Activated effector memory CD4-positive, alpha-beta T cell treated with anti-CD3 and anti-CD28 coated beads, Interleukin-2, amount 50 U/mL, for 16 hours (primary cell): ENCODE results near the gene ERBB4.

ENCODE experiments used
- DNase-seq: peaks from one replicate; pipeline ENCODE4 v3.0.0-alpha.2; 2020

Gene ERBB4

DNA sequence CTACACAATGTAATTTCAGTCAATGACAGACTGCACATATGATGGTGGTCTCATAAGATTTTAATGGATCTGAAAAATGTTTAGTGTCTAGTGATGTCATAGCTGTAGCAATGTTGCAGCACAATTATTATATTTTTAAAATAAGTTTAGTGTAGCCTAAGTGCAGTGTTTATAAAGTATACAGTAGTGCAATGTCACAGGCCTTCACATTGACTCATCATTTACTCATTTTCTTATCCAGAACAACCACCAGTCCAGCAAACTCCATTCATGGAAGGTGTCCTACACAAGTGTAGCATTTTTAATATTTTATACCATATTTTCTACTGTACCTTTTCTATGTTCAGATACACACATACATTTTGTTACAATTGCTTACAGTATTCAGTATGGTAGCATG is 663.1 kb downstream of the ERBB4 start:
- no peak for DNase-seq

DNA sequence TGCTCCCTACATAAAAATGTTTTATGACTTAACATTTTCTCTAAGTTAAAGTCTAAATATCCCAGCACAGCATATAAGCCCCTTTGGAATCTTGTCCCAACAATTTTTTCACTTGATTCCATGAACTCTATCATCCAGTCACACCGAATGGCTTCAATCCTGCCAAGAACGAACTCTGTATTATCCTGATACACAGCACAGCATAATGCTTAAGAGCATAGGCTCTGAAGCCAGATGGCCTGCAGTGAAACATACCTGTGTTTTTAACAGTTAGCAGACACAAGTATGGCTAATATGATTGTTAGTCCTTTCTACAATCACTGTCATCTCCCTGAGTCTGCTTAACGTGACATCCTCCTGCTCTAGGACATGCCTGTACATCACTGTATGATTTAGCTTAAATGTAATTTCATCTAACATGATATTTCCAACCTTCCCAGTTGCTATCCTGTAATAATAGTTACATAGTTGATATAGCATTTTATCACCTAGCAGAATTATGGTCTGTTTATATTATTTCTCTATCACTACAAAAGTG is 669.5 kb downstream of the ERBB4 start:
- DNase-seq: no peak

DNA sequence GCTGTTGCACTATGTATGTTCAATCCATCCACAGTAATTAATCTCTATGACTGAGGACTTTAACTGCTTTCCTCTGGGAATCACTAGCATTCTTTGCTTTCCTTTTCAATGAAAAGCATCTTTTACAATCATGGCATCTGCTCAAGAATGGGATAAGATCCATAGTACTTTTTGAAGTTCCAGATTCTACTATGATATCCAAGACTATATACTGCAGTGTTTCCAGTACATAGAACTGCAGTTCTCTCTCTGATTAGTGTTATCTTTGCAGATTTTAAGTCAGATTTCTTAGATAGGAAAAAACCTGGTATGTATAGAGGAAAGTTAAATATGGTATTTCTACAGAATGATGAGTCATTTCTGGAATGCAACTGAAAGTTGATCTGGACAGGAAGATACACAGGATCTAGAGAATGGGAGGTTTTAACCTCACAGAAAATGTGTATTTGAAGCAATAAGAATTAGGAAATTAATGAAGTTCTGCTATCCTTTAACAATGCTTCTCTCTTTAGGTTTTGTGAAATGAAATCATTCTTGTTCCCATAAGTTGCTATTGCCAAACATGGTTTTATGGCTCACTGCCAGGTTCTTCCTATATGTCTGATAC is 670.7 kb downstream of the ERBB4 start:
- DNase-seq: no peak

DNA sequence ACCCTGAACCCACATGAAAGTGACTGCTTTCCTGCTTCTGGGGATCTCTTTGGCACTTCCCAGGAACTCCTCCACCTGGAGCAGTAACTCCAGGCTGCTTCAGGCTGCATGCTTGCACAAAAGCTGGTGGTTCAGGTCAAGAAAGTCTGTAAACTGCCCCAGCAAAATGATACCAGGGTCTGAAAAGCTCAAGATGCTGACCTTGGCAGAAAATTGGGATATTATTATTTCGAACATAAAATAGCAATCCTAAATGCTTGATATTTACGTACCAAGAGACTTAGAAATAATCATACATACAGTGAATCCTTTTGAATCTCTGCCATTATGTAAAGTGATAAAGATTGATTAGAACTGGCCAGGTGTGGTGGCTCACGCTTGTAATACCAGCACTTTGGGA is 674.3 kb downstream of the ERBB4 start:
- DNase-seq: no peak

DNA sequence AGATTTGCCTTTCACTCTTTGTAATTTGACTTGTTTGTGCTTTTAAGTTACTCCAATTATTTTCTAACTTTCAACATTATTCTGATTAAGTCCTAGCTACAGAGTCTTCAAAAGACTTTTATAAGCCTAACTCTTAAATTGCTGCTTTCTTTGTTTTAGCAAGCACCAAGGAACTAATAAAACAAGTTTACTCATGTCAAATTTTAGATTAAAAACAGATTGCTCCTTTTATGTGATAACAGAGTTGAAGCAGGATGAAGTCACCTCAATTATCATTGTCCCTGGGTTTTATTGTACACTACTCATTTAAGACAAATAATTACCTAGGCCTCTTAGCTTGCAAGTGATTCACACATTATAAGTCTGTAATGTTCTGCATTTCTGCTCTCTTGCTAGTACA is 678.4 kb downstream of the ERBB4 start:
- DNase-seq: no peak

DNA sequence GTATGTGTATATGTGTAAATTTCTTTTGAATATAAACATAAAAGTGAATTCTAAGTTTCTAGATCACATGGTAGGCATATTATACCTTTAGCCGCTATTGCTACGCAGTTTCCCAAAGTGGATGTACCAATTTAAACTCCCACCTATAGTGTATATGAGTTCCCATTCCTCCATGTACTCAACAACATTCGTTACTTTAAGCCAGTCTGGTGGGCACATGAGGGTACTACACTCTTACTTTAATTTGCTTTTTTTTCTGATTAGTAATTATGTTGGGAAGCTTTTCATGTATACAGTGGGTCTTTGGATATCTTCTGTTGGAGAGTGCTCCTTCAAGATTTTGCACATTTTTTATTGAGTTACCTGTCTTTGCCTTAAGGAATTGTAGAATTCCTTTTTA is 683.8 kb downstream of the ERBB4 start:
- no peak for DNase-seq

DNA sequence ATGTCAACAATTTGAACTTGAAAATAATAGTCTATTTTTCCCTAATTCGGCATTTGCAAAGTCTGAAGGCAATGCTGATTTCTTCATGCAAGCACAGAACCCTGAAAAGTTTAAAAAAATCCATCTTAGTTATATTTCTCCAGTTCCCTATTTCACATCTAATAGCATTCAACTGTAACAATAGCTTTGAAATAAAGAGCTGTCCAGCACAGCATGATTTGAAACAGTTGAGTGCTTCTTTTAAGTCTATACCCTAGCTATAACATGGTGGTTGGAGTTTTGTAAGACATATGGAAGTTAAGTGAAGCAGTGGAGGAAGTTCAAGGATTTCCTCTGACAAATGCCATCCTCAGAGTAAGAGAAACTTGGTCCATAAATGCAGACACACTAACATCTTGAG is 691.9 kb downstream of the ERBB4 start:
- DNase-seq: no peak

DNA sequence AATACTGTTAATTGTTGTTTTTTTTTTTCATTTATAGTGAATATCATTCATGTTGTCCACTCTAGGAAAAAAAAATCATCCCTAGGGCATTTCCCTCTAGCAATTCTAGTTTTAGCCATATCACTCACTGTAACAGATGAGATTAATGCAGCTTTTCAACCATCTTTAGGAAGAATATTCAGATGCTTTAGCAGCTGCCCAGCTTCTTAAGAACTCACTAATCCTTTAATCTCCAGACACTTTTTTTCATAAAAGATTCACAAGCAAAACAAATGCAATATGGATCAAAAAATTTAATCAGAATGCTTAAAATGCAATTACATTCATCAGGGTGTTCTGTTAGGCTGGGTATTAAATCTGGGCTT is 692.6 kb downstream of the ERBB4 start:
- DNase-seq: no peak

DNA sequence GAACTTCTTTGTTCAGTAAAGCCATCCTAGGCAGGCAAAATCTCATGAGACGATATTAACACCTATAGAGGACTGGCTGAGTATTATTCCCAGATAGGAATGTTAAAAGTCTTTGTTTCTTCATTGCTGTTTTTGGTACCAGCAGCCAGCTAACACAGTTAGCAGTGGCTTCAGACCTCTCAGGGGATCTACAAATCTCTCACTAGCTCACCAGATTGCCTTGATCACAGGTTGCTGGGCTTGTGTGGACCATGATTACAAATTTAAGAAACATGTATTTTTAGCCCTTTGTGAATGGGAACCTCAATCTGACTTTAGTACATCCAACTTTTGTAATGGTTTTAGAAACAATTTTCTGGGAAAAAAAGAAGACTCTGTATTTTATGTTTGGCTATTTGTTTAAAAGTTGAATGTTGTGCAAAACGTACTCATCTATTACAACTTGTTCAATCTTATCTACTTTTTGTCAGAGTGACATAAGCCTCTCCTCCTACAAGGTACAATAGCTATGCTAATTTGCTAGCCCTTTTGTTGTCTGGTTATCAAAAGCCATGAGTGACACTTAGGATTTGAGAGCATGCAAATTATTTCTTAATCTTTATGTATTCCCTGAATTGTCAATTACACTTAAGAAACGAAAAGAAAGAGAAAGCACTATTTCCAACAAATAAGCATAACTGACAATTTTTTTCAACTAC is 693.1 kb downstream of the ERBB4 start:
- DNase-seq: no peak

DNA sequence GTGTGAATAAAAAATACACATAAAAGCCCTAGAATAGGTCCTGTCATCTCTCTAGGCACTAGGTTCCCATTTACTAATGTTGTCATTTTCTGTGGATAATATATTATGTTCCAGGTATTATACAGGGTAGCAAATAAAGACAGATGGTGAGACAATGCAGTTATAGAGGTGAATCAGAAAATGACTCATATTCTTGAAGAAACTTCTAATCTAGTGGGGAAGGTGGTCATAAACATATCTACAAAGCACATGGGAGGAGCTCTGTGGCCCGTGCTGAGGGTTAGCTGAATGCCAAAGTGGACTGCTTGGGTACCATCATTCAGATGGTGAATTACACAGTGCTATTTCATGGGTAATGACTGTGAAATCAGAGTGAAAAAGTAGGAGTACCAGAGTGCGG is 700.9 kb downstream of the ERBB4 start:
- DNase-seq: no peak

DNA sequence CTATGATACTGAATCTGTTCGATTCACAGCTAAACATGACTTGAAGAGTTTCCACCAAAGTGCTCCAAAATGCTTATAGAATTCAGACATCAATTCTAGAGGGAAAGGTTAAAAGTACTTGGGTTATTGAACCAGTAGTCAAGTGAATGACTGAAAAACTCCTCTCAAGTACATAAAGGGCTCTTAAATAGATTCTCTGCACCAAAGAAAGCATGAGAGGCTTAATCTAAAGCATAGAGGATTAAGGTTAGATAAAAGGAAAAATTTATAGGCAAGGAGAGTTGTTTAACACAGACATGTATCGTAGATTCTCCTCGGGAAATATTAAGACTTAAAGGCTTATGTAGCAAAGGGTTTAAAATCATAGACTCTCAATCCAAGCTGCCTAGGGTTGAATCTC is 701.4 kb downstream of the ERBB4 start:
- DNase-seq: no peak

DNA sequence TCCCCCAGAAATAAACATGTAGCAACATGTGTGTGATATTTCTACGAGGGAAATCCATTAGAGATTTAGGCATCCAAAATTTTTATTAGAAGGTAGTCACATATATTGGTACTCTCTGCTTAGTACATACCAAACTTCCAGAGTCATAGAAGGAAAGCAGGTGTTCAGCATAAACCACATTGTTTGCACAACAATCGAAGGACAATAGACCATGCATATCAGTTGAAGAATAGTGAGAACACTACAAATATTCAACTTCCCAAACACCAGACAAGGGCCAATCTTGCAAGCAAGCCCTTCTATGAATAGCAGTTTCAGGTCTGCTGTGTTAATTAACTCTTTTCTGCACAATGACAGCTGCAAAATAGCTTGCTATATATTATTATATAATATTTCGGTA is 702.2 kb downstream of the ERBB4 start:
- DNase-seq: no peak

DNA sequence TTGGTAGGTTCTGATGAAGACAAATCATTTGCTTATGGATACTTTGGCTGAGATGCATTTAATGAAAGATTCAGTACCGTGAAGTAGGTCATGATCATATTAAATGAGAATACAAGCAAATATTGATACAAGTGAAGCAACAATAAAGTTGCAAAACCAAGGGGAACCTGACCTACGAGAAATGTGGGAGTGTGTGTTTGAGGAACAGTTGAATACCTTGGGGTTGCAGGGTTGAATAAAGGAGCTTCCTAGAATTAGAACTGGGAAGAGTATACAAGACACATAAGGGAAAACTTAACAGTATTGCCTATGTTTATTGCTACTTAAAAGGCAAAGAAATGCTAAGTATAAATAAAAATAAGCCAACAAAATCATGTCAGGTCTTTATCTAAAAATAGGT is 702.9 kb downstream of the ERBB4 start:
- no peak for DNase-seq

DNA sequence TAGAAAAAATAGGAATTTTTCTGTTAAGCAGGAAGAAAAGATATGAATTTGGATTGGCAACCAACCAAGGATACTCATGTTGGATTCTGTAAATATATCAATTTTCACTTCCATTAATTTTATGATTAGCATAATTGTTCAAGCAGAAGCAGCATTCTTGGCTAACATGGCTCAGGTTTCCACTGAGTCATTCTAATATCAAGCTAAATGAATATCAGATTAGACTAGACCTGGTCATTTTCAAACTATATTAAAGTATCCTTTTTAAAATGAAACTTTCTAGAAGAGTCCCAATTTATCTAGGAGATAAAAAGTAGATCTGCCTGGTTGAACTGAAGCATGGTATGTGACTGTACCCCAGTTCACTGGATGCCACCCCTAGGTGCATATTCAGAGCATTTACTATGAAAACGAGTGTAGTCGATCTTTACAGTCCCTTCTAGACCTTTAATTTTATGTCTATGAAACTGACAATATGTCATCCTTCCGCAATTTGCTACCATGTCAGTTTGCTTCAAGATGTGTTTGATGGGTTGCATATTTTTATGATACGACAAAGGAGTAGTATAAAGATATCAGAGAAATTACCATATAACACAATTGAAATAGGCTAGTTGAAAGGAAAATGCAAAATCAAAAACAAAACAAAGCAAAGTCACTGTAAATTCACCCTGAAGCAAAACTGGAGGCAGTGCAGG is 704.9 kb downstream of the ERBB4 start:
- no peak for DNase-seq

DNA sequence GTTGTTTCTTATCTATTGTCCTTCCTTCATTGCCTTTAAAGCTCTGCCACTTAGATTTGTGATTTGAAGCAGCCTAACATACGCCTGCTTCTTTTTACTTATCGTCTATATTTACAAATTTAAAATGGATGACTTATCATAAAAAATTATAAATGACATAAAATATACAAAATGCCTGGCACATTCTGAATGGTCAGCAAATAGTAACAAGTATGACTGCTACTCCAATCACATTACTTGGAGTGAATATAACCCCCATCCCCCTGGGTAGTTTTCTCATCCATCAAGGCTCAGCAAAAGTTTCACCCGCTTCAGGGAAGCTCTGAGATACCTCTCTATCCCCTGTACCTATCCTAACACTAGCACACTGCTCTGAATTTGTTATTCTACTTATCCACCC is 708.9 kb downstream of the ERBB4 start:
- DNase-seq: no peak

DNA sequence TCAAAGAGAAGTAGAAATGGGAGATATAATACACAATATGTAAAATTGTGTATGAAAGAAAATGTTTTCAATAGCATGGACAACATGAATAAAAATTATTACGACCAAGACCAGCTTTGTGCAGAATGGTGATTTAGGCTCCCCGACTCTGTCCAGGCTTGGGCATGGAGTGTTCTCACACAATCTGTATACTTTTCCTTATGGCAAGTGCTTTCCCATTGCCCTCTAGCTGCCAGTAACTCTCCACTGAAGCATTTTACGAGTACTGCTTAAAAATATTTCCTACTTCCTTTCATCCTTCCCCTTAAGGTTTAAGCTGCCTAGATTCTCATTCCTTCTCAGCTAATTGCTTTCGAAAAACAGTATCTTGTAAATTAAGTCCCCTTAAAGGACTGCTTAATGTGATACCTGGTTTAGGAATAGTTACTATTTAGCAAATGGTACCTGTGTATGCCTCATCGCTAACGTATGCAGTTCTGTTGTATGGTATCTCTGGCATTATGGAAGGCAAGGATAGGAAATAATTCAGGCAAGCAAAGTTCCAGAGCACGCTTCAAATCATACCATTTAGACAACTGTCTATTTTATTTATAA is 714.6 kb downstream of the ERBB4 start:
- no peak for DNase-seq

DNA sequence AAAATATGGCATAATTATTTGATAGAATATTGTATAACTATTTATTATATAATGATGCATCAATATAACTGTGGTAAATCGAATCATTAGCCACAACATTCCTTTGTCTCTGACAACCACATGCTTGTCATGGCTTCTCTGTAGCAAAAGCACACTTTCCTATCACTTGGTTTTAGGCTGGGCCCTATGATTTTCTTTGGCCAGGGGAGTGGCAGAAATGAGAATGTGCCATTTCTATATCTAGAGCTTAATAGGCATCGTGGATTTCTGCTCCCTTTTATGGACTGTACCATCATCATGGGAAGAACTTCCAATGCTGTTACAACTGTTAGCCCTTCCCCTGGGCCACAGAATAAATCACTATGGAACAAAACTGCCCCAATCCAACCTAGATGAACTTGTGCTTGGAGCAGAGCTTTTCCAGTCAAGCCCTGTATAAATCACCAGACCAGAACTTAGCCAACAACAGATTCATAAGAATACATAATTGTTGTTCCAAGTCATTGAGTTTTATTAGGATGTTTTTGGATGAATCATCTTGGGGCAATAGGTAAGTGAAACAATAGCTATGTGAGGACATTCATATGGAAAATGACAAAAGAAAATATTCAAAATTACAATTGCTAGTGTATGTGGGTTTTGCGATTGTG is 715.8 kb downstream of the ERBB4 start:
- no peak for DNase-seq

DNA sequence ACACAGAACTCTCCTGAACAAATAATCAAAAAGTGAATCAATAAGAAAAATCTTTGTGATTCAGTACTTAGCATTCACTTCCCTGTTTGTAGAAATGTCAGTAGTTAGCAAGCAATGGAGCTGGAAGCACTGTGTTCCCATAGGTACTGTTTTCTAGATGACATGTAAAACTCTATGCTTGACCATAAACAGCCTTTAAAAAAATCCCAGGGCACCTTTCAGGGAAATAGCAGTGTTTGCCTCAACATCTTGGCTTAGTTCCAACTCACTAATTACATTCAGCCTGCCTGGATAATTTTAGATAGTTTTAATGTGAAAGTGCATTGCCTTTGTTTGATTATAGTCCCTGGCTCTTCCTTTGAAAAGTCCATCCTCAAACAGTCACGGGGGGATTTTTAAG is 721.8 kb downstream of the ERBB4 start:
- DNase-seq: no peak

DNA sequence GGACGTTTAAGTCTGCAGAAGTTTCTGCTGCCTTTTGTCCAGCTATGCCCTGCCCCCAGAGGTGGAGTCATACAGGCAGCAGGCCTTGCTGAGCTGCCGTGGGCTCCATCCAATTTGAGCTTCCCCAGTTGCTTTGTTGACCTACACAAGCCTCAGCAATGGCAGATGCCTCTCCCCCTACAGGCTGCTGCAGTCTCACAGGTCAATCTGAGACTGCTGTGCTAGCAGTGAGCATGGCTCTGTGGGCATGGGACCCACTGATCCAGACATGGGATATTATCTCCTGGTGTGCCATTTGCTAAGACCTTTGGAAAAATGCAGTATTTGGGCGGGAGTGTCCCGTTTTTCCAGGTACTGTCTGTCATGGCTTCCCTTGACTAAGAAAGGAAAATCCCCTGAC is 726.0 kb downstream of the ERBB4 start:
- DNase-seq: no peak

DNA sequence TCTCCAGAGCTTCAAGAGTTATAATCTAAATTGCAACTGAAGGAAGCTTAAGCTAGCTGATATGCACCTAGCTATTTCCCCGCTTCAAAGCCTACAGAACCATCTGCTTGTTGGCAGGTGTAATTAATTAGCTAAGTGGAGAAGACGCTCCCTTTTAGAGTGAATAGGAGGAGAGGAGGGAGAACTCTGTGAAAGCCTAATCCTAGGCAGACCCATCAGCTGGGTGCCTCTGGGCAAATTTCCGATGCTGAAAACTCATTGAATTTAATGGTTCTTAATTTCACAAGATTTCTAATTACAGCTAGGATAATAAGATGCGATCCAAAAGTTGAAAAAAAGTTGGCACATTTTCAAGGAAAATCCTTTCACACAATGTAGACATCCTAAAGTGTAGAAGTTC is 735.9 kb downstream of the ERBB4 start:
- DNase-seq: no peak

DNA sequence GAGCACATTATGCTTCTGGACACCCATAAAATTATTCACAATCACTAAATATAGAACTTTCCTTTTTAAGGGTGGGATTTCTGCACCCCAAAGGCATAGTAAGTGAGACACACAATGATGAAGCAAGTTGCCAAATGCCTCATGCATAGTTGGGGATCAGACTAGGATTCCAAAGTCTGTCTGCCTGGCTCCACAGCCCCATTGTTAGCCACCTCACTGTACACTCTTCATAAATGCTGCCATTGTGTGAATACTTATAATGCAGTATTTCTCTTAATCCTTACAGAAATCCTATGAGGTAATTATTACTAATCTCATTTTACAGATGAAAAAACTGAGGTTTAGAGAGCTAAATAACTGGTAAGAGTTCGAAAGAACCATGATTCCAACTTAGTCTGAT is 738.6 kb downstream of the ERBB4 start:
- no peak for DNase-seq

DNA sequence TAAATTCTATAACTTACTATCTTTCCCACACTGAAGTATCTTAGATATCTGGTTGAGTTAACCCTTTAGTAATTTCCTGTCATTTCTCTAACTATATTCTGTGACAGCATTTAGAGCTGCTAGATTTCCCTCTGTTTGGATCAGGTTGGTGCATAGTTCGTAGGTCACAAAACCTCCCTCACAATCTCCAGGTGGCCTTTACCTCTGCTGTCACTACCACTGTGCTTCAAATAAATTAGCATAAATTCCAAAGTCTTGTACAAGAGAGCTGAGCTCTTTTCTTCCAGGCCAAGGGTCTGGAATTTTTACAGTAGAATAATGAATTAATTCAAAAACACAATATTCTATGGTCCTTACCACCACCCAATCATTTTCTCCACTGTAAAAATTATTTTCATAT is 739.7 kb downstream of the ERBB4 start:
- no peak for DNase-seq

DNA sequence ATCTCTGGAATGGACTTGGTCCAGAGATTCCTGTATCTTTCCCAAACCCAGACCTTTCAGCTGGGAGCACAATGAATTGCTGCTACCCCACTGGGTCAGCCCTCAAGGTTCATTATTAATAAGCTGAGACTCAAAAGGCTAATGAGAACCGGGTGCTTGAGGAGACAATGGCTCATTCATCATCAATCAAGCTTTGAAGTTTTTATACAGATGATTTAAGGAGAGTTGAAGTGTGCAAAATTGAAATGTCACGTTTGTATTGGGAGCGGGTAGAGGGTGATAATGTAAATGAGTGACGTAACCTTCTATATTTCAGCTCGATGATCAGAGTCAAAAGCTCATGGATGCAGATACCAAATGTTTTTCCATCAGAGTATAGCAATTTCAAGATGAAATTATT is 744.9 kb downstream of the ERBB4 start:
- DNase-seq: no peak

DNA sequence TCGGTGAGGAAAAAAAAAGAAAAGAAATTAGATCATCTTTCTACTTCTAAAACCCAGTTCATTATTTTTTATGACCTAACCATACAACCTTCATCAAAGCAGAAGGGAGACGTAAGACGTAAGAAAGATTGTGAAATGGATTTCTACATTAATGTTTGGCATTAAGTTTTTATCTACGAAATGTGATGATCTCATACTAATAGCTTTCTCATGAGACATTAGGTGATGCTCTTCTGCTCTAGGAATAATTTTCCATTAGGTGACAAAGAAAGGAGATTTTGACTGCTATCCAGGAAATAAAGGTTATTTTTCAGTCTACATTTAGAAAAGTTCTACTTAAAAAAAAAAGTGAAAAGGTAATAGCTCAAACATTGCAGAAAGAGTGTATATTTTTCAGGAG is 748.6 kb downstream of the ERBB4 start:
- no peak for DNase-seq
